Measurements from ENCODE around the gene CPSF6. TPM values are rescaled to one million over a fixed set of nuclear protein-coding genes. Genes with fewer than 3 reads are reported as not detected.
"Not testable (repeated sequence)": the region's sequence is repeated elsewhere in the genome, so short reads cannot be mapped to it uniquely, and the experiment has no call there.

The CPSF6 gene
- total and polyA plus RNA-seq, 11 donors: 13.4 to 34.8 (median 29.9) TPM

GRCh38 chr12:69309461-69309860 lies 70.1 kb downstream of the CPSF6 start:
- no peaks in the 10 kb centered on the region for H3K4me1 ChIP-seq
- WGBS, 4 donors: 41 to 52% (median 49%) methylated on average over 3 of the region's 3 CpGs
- ATAC-seq (no peak), DNase-seq (no peak)
- no peaks in the 10 kb centered on the region for H3K36me3 ChIP-seq
- no peak overlapping the region for H3K27ac ChIP-seq
- intact Hi-C loops (cut with DNase I): no loop called here
- TF ChIP-seq POLR2A (IDR thresholded peaks at IDR 0.05): no peak
- TF ChIP-seq, protein P1, sequence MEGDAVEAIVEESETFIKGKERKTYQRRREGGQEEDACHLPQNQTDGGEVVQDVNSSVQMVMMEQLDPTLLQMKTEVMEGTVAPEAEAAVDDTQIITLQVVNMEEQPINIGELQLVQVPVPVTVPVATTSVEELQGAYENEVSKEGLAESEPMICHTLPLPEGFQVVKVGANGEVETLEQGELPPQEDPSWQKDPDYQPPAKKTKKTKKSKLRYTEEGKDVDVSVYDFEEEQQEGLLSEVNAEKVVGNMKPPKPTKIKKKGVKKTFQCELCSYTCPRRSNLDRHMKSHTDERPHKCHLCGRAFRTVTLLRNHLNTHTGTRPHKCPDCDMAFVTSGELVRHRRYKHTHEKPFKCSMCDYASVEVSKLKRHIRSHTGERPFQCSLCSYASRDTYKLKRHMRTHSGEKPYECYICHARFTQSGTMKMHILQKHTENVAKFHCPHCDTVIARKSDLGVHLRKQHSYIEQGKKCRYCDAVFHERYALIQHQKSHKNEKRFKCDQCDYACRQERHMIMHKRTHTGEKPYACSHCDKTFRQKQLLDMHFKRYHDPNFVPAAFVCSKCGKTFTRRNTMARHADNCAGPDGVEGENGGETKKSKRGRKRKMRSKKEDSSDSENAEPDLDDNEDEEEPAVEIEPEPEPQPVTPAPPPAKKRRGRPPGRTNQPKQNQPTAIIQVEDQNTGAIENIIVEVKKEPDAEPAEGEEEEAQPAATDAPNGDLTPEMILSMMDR (IDR thresholded peaks at IDR 0.05): no peak
- no peak overlapping the region for H3K4me3 ChIP-seq
- no peaks in the 10 kb centered on the region for H3K27me3 ChIP-seq
- peaks cover 0 to 29% (median 6%) of the 10 kb centered on the region in 12 donors for H3K9me3 ChIP-seq

- TF ChIP-seq POLR2A (IDR thresholded peaks at IDR 0.05): no peak
- TF ChIP-seq, protein P1 (IDR thresholded peaks at IDR 0.05): no peak
- ATAC-seq (no peak), DNase-seq (no peak)
- intact Hi-C loops (cut with DNase I): no loop called here
- no peaks in the 10 kb centered on the region for H3K27me3 ChIP-seq
- no peaks in the 10 kb centered on the region for H3K36me3 ChIP-seq
- 84 to 96% (median 95%) methylated on average over 3 of the region's 3 CpGs for WGBS, 4 donors
- peaks cover 0 to 14% (median 0%) of the 10 kb centered on the region in 12 donors for H3K9me3 ChIP-seq
- no peak overlapping the region for H3K4me3 ChIP-seq
- no peak overlapping the region for H3K27ac ChIP-seq
- H3K4me1 ChIP-seq: no peaks in the 10 kb centered on the region
Observed at GRCh38 chr12:69313209-69313608, 73.8 kb downstream of the CPSF6 start.

DNA sequence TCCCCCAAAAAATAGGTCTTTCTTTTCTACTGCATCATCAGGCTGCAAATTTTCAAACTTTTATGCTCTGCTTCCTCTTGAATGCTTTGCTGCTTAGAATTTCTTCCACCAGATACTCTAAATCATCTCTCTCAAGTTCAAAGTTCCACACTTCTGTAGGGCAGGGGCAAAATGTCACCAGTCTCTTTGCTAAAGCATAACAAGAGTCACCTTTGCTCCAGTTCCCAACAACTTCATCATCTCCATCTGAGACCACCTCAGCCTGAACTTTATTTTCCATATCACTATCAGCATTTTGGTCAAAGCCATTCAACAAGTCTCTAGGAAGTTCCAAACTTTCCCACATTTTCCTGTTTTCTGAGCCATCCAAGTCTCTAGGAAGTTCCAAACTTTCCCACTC lies 77.4 kb downstream of the CPSF6 start:
- DNase-seq; H3K4me1 ChIP-seq; H3K27ac ChIP-seq; intact Hi-C loops (cut with DNase I); H3K27me3 ChIP-seq; ATAC-seq; H3K4me3 ChIP-seq; H3K36me3 ChIP-seq: not testable (repeated sequence)
- H3K9me3 ChIP-seq: peaks cover 0 to 22% (median 2%) of the 10 kb centered on the region in 12 donors

- ATAC-seq; H3K36me3 ChIP-seq; H3K4me1 ChIP-seq; DNase-seq; H3K27me3 ChIP-seq; H3K4me3 ChIP-seq; H3K27ac ChIP-seq; intact Hi-C loops (cut with DNase I): not testable (repeated sequence)
- WGBS, 4 donors: 67 to 82% (median 78%) methylated on average over 2 of the region's 2 CpGs
- peaks cover 0 to 22% (median 2%) of the 10 kb centered on the region in 12 donors for H3K9me3 ChIP-seq
Observed at GRCh38 chr12:69317233-69317632, 77.9 kb downstream of the CPSF6 start.

DNA sequence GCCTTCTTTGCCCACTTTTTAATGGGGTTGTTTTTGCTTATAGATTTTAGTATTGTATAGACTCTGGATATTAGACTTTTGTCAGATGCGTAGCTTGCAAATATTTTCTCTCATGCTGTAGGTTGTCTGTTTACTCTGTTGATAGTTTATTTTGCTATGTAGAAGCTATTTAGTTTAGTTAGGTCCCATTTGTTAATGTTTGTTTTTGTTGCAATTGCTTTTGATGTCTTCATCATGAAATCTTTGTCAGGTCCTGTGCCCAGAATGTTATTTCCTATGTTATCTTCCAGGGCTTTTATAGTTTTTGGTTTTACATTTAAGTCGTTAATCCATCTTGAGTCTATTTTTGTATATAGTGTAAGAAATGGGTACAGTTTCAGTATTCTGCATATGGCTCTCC lies 78.9 kb downstream of the CPSF6 start:
- Histone ChIP-seq H3K4me3 (no peak overlapping the region), H3K36me3 (no peaks in the 10 kb centered on the region), H3K27ac (no peak overlapping the region), H3K9me3 (peaks cover 0 to 18% (median under 1%) of the 10 kb centered on the region in 12 donors), H3K4me1 (no peaks in the 10 kb centered on the region), H3K27me3 (no peaks in the 10 kb centered on the region)
- 83 to 92% (median 89%) methylated on average over 2 of the region's 2 CpGs for WGBS, 4 donors
- DNase-seq (no peak), ATAC-seq (no peak)
- intact Hi-C loops (cut with DNase I): no loop called here
- no peak for TF ChIP-seq POLR2A (IDR thresholded peaks at IDR 0.05)
- TF ChIP-seq, protein P1 (IDR thresholded peaks at IDR 0.05): no peak

Measured in heart left ventricle (tissue), 16 donors.